Skeletal muscle cell (primary cell): ENCODE results near the gene CYP4V2.

Experiments
- DNase-seq: peaks from one replicate; pipeline ENCODE4 v3.0.0-alpha.2; 2010; ENCODE audit warnings: low read depth
- H3K4me3 ChIP-seq: 2 replicates; pipeline ENCODE4 v1.5.1; 2011; ENCODE audit warnings: low read depth, mild to moderate bottlenecking, control low read depth, low read length, moderate library complexity

CYP4V2 gene

DNA sequence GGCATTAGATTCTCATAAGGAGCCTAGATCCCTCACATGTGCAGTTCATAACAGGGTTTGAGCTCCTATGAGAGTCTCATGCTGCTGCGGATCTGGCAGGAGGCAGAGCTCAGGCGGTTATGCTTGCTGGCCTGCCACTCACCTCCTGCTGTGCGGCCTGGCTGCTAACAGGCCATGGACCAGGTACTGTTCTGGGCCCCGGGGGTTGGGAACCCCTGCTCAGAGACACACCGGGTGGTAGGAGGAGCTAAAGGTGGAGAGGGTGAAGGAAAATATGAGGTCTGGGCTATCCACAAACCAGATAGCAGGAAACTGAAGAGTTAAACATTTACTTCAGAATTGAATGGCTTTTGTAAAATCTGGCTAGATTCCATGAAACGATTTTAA lies 68.7 kb downstream of the CYP4V2 start:
- no peak overlapping the region for H3K4me3 ChIP-seq

More for the DNA sequence above, 68.7 kb downstream of the CYP4V2 start:
- DNase-seq = no peak
